GM19193 (cell line): ENCODE data around the gene MADCAM1.

ENCODE experiments used
- POLR2A ChIP-seq: IDR thresholded peaks from 4 replicates; pipeline ENCODE4 v1.6.1; 2011; ENCODE audit not compliant: insufficient read depth, insufficient read length; ENCODE audit errors: extremely low read depth

The MADCAM1 gene

DNA sequence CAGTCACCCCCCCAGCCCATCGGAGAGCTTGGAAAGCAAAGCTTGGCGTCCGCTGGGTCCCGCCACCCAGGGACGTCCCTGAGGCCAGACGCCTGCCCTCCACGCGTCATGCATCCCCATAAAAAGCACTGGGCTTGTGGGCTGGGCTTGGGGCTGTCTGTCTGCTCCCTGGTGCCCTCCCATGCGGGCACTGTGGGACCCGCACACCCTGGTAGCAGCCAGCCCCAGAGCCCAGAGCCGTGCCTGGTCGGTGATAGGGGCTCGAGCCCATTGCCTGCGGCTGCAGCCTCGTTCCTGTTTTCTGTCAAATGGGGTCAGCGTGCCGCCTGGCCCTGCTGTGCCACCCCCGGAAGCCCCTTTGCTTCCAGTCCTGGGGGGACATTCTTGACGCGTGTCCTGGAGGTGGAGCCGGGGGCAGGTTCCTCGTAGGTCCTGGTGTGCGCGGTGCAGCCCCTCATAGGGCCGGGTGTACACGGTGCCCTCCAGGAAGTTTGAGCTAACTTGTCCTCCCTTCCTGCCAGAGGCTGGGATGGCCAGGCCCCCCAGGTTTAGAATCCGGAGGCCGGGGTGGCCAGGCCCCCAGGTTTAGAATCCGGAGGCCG, 43.2 kb downstream of the MADCAM1 start:
- no peak for TF ChIP-seq POLR2A

DNA sequence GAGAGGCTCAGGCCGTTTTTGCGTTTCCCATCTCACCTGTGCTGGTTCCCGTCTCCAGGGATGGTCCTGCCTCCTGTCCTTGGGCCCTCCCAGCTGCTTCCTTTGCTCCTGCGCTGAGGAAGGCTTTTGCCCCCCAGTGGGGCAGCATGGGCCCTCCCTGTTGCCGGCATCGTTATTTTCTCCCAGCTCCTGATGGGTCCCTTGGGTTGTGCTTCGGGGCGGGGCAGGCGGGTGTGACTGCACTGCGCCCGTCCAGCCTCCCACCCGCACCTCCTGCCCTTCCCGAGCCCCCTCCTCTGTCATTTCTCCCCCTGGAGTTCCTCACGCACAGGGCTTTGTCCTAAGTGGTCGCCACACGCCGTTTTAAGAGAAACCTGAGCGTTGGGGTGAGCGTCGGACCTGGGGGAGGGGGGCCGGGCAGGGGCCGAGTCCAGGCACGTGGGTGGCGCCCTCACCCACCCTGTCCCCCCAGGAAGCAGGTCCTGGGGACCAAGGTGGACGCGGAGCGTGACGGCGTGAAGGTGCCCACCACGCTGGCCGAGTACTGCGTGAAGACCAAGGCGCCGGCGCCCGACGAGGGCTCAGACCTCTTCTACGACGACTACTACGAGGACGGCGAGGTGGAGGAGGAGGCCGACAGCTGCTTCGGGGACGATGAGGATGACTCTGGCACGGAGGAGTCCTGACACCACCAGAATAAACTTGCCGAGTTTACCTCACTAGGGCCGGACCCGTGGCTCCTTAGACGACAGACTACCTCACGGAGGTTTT, 44.8 kb downstream of the MADCAM1 start:
- no peak for TF ChIP-seq POLR2A

DNA sequence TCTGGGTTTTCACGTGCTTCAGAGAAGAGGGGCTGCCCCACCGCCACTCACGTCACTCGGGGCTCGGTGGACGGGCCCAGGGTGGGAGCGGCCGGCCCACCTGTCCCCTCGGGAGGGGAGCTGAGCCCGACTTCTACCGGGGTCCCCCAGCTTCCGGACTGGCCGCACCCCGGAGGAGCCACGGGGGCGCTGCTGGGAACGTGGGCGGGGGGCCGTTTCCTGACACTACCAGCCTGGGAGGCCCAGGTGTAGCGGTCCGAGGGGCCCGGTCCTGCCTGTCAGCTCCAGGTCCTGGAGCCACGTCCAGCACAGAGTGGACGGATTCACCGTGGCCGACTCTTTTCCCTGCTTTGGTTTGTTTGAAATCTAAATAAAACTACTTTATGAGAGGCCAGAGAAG, 45.4 kb downstream of the MADCAM1 start:
- TF ChIP-seq POLR2A, result no peak

DNA sequence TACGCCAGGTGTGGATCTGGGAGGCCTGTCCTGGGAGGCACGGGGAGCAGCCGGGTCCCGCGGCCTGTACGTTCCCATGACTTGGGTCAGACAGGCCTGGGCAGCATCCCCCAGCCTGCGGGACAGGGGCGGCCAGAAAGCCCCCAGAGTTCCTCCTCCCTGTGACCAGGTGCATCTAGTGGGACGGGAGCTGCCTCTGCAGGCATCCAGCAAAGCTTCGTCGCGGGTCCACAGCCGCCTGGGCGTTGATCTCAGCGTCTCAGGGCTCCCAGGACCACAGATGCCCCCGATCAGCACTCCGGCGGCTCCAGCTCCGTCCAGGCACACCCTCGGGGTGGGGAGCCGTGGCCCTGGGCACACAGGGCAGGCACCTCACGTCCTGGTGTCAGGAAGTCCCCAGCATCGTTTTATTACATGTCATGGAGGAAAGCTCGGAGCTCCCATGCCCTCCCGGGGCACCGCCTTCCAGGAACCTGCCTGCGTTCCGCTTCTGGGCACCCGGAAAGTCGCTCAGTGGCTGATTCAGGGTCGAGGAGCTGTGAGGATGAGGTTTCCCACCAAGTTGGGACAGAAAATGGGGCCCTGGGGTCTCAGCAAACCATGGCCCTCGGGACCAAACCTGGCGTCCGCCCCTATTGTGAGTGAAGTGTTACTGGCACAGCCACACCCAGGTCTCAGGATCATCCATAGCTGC, 46.0 kb downstream of the MADCAM1 start:
- no peak for TF ChIP-seq POLR2A

DNA sequence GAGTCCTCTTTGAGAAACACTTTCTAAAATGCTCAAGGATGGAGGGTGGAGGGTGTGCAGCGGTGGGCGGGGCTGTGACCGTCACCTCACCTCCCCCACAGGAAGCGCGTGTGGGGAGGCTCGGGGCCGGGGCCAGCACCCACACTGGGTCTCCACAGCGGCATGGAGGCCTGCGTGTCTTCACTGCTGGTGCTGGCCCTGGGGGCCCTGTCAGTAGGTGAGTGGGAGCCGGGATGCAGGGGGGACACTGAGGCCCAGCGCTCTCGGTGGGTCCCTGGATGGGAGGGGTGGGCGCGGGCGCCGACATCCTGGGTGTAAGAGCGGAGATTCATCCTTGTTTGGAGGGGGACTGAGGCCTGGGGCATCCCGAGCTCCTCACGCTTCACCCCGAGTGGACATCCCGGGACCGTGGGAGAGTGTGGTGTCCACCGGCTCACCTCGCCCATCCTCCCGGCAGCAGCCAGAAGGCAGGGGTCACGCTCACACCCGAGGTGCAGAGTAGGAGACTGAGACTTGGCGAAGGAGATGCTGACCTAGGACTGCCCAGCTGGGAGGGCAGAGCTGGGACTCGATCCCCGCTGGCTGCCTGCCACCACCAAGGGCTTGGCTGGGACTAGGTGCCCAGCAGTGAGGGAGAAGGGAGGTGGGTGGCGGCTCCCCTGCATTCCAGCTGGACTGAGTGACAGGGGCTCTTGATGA, 47.8 kb downstream of the MADCAM1 start, which contains the start of gene GZMM:
Gene GZMM, plus strand, starts transcription at position 144 of the 699 bp plus-strand sequence. Its CDS starts 19 bp downstream, at position 163.
- TF ChIP-seq POLR2A, result no peak

DNA sequence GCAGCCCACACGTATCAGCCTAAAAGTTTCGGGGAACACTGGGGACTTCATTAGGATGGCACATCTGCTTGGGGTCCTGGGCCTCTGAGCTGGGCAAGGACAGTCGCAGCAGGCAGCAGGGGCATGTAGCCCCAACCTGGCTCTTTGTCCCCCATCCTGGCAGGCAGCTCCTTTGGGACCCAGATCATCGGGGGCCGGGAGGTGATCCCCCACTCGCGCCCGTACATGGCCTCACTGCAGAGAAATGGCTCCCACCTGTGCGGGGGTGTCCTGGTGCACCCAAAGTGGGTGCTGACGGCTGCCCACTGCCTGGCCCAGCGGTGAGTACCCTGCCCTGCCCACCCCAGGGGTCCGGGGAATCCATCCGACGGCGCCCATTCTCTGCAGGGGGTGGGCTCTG, 50.8 kb downstream of the MADCAM1 start:
- TF ChIP-seq POLR2A, result no peak

DNA sequence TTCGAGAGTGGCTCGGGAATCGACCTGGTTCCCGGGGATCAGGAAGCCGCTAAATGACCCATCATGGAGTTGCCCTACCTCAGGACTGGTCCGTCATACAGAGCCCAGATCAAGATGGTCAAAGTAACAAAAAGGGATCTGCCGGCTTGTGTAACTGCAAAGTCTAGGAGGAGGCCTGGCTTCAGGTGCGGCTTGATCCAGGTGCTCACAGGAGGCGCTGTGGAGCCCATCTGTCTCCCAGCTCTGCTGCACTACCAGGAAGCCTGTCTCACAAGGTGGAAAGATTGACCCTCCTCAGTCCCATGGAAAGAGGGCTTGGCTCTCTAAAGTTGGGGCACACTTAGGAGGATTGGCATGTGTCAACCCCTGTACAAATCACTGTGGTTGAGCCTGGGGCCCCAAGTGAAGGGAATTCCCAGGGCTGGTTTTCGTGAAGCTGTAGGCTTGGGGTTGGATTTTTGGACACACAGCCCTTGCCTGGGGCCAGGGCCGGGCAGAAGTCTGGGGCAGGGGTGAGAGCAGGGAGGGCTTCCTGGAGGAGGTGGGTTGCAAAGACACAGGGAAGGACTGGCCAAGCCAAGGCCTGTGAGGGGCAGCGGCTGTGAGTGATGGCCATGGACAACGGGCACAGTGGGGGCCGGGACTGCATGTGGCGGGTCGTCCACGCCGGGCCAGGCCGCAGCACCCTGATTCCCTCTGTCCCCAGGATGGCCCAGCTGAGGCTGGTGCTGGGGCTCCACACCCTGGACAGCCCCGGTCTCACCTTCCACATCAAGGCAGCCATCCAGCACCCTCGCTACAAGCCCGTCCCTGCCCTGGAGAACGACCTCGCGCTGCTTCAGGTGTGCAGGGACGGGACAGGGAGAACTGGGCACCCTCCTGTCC, 51.8 kb downstream of the MADCAM1 start:
- no peak for TF ChIP-seq POLR2A

DNA sequence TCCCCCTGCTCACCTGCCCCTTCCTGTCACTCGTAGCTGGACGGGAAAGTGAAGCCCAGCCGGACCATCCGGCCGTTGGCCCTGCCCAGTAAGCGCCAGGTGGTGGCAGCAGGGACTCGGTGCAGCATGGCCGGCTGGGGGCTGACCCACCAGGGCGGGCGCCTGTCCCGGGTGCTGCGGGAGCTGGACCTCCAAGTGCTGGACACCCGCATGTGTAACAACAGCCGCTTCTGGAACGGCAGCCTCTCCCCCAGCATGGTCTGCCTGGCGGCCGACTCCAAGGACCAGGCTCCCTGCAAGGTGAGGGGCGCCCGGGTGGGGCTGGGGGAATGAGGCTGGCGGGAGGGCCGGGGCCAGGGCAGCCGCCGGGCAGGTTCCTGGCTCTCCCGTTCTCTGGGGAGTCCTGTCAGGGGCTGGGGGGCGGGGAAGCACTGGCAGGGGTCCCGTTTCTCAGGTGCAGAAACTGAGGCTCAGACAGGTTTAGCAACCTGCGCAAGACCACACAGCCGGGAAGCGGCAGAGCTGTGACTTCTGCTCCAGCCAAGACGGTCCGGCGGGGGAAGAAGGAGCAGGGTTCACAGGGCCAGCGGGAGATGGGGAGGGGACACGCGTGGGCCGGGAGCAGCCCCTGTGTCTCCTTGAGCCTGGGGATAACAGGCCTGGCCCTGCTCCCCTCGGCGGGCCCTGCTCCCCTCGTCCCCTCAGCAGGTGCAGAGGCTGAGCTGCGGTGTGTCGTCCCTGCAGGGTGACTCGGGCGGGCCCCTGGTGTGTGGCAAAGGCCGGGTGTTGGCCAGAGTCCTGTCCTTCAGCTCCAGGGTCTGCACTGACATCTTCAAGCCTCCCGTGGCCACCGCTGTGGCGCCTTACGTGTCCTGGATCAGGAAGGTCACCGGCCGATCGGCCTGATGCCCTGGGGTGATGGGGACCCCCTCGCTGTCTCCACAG, 52.9 kb downstream of the MADCAM1 start:
- no peak for TF ChIP-seq POLR2A

DNA sequence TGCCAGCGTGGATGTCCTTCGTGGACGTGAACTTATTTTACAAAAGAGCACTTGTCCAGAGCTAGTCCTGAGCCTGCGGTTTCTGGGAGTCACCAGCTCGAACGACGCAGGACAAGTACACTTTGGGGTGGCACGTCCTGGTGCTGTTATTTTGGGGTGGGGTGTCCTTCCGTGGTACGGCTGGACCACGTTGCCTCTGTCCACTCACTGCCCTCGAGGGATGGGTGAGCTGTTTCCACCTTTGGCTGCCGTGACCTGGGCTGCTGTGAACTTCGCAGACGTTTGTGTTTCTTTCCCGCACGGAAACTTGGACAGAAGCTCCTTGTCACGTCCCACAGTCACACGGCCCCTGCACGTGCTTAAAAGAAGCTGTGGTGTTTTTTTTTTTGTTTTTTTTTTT, 58.5 kb downstream of the MADCAM1 start:
- TF ChIP-seq POLR2A, result no peak
